GM18499 (cell line): ENCODE data around the gene GALNT6.

Experiments
- ATAC-seq: cut with Tn5 transposase; IDR thresholded peaks from one replicate; pipeline ENCODE4 v1.9.1; 2021; ENCODE audit warnings: moderate number of reproducible peaks; ENCODE audit not compliant: insufficient read depth, unreplicated experiment

The GALNT6 gene

GRCh38 chr12:51406290-51406689, 15.1 kb upstream of the GALNT6 start:
- no peak for ATAC-seq

DNA sequence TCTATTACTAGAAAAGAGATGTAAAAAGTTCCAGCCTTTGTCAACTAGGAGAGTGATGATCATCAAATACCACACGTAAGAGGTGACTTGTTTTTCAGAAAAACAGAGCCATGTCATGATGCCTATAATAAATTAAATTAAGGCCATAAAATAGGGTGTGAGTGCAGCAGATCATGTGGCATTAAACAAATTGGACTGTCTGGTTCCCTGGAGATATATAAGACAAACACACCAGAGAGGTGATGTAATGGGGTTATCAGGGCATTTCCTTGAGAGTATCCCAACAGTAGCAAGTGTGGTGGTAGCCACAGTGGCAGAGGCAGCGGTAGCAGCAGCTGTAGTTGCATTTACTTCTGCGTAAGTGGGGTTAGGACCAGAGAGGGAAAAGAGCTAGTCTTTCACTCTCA, 14.6 kb upstream of the GALNT6 start:
- no peak for ATAC-seq

GRCh38 chr12:51404627-51405026, 13.4 kb upstream of the GALNT6 start:
- no peak for ATAC-seq

DNA sequence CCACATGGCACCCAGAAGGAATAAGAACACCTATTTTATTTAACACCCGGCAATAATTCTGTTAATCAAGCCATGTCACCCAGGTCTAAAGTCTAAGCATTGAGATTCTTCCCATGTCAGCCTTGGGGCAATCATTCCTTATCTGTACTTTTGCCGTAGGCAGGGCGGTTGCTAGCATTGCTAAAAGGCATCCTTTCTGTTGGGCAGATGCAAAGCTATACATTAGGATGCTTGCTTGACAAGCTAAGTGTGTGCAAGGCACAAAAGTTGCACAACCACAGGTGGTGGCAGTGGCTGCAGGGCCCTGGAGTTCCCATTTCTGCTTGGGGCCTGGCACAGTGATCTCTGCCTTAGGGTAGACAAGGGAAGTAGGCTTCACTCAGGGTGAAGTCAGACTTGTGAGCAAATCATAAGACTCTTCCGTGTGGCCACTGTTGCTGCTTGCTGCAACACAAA, 12.5 kb upstream of the GALNT6 start:
- ATAC-seq, result no peak

DNA sequence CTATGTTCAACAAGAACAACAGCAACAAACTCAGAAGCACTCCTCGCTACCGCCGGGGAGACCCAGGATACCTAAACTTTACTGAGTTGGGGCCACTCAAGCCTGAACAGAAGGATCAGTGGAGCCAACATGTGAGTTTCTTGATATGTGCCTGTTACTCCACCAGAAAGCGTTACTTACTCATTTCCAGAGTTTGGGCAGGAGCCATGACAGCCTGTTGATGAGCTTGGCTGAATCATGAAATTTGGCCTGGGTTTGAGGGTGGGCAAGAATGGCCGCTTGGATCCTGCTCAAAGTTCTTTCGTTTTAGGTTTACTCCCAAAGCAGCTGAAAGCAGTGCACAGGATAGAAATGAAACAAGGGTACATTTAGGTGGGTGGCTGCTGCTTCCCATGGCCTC, 12.0 kb upstream of the GALNT6 start:
- no peak for ATAC-seq

GRCh38 chr12:51401900-51402299, 10.7 kb upstream of the GALNT6 start:
- no peak for ATAC-seq

- ATAC-seq, result no peak
Observed at GRCh38 chr12:51401486-51401885, 10.3 kb upstream of the GALNT6 start.

DNA sequence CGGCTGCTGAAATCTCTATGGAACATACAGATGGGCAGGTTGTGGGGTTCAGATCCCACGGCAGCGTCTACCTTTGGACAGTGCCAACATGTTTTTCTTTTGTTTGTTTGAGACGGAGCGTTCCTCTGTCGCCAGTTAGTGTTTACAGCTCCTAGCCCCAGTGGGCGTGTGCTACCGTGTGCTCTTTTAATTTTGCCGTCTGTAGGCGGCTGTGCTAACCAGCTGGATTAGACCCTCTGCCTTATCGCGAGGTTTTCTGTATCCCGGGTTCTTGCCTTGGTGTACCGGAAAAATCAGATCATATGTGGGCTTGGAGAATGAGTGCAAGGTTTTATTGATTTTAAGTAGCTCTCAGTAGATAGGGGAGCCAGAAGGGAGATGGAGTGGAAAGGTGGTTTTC, 9.8 kb upstream of the GALNT6 start:
- ATAC-seq, result no peak

- no peak for ATAC-seq
Observed at GRCh38 chr12:51399891-51400290, 8.7 kb upstream of the GALNT6 start.

DNA sequence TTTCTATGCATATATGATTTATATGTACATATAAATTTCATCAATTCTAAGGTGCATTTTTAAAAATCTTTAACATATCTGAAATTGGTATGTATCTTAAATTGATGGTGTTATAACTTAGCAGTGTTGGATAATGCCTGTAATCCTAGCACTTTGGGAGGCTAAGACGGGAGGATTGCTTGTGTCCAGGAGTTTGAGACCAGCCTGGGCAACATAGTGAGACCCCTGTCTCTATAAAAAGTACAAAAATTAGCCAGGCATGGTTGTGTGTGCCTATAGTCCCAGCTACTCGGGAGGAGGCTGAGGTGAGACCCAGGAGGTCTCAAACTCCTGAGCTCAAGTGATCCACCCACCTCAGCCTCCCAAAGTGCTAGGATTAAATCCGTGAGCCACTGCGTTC, 6.5 kb upstream of the GALNT6 start:
- no peak for ATAC-seq

GRCh38 chr12:51395283-51396230, 4.4 kb upstream of the GALNT6 start:
- ATAC-seq, result peak; percentile 45

DNA sequence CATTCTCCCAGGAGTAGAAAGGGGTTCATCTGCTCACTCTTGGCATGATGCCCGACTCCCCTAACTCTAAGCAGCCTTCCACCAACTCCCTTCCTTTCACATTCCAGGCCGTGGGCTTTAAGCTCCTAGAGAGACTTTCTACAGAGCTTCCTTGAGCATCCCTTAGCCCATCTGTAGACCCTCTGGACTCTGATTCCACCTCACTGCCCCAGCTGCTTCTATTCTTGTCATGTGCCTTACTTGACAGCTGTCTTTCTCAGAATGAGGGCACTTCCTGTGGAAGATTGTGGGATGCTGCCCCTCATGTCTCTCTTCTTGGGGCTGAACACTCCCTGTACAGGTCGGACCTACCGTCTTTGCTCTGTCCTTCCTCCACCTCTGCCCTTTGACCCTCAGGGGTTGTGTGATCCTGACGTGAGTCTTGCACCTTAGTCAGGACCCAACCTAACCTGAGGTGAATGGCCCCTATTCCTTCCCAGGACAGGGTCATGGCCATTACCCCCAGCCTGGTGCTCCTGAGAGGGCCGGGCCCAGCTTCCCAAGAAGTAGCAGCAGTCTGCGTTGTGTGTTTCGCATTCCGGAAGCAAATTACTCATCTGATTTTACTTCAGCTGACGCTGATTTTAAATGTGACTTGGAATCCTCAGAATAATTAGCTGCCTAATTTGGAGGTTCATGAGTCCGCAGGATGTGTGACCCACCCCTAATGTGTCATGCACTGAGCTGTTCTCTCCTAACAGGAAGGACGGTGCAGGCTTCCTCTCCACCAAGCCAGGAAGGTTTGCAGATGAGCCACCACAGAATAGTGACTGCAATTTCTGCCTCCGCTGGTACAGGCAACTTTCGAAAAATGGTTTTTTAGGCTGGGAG, 2.7 kb upstream of the GALNT6 start:
- ATAC-seq, result no peak

DNA sequence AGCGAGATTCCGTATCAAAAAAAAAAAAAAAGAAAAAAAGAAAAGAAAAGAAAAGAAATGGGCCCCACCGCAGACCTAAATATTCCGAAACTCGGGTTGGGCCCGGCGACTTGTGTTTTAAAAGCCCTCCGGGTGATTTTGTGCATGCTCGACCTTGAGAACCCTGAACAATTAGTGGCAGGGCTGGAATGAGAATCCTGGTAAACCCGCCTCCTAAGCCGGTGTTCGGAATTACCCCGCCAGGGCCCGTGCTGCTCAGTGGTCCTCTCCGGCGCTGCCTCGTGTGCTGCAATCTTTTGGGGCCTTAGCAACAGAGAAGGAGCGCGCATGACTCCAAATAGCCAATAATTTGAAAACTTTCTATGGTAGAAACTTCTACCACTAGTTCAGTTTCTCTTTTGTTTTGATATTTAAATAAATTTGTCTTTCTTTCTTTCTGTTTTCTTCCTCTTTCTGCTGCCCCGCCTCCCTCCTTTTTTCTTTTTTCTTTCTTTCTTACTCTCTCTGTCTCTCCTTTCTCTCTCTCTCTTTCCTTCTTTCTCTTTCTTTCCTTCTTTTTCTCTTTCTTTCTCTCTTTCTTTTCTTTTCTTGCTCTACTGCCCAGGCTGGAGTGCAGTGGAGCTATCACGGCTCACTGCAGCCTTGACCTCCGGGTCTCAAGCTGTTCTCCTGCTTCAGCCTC, 1.5 kb upstream of the GALNT6 start:
- ATAC-seq, result no peak

- ATAC-seq, result no peak
Observed at GRCh38 chr12:51390891-51391282, 319 bp downstream of the GALNT6 start.

- ATAC-seq, result no peak
Observed at GRCh38 chr12:51390457-51390856, 749 bp downstream of the GALNT6 start.

- ATAC-seq, result no peak
Observed at GRCh38 chr12:51389302-51389999, 1.8 kb downstream of the GALNT6 start.

GRCh38 chr12:51388846-51389245, 2.4 kb downstream of the GALNT6 start:
- ATAC-seq, result no peak

DNA sequence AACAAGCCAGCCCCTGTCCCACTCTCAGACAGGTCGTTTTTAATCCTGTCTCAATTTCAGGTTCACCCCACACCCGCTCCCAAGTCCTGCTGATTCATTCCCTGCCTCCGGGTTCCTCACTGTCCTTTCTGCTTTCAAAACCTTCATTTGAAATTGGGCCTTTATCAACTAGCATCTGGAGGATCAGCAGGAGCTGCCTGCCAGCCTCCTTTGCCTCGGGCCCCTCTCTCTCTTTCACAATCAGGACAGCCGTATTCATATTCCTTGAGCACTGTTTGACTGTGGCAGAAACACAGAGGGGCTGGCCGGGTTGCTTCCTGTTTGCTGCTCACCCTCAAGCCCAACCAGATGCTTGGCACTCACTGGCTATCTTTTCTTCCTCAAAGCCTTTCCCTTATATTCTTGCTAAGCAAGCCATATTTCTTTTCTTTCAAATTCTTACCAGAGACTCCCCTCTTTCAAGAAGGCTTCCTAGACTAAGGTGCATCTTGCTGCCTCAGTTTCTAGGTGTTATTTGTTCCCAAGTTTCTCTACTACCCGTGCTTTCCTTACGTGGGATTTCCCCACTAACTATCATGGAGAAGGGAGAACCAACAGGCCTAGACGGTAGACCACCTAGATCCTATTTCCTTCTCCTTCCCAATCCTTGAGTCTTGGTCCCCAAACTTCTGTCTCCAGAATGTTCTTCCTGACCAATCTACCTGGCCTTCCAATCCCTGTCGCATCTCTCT, 3.0 kb downstream of the GALNT6 start:
- ATAC-seq, result no peak

- no peak for ATAC-seq
Observed at GRCh38 chr12:51386351-51386750, 4.9 kb downstream of the GALNT6 start.
